Measurements from ENCODE around the gene NCOA5.
"Not testable (repeated sequence)": the region's sequence is repeated elsewhere in the genome, so short reads cannot be mapped to it uniquely, and the experiment has no call there.

NCOA5 gene

DNA sequence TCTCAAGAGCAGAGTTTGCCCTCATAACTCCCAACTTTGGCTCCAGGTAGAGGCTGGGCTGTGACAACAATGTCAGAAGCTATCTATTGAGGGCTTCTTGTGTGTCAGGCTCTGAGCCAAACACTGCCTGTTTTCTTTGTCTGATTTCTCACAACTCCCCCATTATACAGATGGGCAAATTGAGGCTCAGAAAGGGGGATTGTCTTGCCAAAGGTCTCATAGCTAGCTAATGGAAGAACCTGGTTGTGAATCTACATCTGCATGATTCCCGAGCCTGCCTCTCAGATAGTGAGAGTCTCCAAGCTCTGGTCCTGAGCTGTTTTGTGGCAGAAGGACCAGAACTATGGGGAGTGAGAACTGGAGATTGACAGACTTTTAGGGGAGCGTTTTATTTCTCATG is 29.8 kb upstream of the NCOA5 start:
- no peak for DNase-seq

DNA sequence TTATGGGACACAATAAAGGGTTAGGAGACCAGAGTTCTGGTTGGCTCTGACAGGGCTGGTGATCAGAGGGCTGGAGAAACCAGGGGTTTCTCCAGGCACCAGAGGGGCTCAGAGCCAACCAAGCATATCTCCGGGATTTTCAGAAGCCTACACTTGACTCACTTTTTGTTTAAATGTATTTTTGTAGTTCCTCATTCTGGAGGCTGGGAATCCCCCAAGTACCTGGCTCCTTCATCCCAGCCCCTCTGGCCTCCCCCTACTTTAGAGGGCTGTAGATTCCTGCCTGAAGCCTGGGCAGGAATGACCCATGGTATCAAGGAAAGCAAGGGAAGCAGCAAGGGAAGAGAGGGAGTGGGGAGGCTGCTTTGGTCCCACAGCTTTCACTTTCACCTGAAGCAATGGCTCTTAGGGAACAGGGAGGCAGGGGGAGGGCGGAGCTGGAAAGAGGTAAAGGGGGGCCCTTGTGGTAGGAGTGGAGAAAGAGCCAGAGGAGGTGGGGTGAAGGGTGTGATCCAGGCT is 29.3 kb upstream of the NCOA5 start:
- DNase-seq: no peak

DNA sequence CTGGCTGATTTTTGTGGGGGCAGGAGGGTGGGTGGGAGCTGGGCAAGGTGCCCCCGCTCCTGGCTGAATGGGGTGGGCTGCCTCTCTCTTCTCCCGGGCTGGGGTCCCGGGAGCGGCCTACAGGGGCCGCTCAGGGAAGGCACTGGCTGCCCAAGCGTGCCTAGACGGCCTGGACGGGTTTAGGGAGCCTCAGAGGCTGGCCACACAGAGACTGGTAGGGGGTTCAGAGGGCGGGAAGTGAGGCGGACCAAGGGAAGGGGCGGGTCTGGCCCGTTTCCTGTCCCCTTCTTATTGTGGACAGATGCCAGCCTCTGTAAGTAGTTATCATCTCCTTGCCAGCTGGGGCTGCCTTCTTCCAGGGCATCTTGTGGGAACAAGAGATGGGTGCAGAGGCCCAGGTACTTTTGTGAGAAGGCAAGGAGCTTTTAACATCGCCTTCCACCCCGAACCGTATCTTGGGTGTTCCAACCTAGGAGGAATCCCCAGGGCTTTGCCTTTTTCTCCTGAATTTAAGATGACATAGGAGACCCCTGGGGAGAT is 28.8 kb upstream of the NCOA5 start:
- DNase-seq: no peak

DNA sequence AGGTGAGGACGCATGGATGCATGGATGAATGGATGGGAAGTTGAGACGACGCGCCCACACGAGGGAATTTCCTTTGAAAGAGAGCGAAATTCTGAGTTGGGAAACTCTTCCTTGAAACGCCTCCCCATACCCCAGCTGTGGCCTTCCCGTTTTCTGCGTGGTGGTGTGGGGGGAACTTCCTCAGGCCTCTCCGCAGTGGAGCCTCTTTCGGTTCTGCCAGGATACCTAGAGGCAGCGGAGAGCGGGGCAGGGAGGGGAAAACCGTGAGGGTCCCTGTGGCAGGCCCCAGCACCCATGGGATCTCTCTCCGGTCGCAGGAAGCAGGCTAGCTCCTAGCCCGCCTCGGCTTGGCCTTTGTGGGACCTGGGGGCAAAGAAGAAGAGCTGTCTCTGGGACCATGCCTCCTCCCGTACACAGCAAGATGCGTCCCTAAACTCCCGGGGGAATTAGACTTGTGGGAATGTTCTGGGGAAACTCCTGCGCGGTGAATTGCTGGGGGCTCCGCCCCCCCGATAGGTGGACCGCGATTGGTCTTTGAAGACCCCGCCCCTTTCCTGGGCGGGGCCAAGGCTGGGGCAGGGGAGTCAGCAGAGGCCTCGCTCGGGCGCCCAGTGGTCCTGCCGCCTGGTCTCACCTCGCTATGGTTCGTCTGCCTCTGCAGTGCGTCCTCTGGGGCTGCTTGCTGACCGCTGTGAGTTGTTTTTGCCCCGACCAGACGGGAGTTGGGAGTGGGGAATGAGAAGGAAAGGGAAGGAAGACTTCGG is 28.1 kb upstream of the NCOA5 start, which contains the start of gene CD40:
Gene CD40, plus strand, starts transcription at position 611 of the 764 bp plus-strand sequence. Its CDS starts 30 bp downstream, at position 641.
- peak; percentile 32 for DNase-seq

DNA sequence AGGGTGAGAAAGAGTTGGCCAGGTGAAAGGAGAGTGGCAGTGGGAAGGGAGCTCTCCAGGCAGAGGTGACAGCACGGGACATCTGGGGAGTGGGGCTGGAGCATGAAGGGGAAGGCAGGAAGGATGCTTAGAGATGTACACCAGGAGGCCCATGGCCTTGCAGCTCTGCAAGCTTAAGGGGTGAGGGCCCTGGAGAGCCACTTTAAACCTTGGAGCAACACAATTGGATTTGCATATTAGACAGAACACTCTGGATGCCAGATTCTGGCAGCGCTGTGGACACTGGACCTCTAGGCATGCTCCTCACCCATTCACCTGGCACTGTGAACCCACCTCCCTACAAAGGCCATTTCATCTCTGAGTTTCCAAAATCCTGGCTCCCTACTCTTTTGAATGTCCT is 24.7 kb upstream of the NCOA5 start:
- DNase-seq: no peak

DNA sequence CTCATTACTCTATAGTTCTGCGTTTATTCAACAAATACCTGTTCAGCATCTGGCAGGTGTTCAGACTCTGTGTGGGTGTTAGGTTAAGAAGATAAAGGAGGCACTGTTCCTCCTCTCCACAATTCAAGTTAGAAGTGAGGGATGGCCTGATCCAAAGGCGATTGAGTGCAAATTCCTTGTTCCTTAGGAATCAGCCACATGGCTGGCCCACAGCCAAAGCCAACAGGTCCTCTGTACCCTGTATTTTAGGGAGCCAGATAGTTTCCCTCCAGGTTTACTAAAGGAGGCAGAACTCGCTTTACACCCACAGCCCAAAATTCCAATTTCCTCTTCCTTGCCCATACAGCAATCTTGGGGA is 23.3 kb upstream of the NCOA5 start:
- no peak for DNase-seq

DNA sequence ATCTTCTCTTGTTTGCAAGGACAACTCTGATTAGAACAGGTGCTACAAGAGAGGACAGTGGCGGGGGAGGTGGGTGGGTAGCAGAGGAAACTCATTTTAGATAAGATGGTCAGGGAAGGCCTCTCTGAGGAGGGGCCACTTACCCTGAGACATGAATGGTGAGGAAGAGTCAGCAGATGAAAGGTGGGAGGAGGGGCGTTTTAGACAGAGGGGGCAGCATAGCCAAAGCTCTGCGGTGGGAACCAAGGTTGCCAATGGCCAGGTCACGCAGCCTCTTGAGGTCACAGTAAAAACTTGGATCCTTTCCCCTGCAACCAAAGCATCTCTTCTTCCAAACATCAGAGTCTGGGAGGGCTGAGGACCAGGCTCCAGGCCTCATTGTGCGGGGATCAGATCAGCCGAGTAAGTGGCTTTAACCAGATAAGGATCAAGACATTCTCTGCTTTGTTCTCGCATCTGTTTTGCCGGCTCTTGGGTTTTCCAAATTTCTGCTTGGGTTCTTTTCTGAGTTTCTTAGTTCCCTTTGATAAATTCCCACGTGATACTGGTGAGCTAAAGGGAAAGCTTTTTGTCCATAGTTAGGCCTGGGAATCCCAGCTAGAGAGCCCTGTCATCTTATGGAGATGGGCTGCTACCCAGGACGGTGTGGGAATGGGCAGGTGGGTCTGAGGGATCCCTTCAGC is 22.8 kb upstream of the NCOA5 start:
- no peak for DNase-seq

DNA sequence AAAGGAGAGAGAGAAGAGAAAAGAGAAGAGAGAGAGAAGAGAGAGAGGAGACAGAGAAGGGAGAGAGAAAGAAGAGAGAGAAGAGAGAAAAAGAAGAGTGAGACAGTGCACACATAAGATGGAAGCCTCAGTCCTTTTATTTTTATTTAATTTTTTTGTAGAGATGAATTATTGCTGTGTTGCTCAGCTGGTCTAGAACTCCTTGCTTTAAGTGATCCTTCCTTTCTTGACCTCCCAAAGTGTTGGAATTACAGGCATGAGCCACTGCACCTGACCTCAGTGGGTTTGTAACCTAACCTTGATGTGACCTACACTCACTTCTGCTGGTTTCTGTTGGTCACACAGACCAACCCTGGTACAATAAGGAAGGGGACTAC is 22.1 kb upstream of the NCOA5 start:
- DNase-seq: no peak

DNA sequence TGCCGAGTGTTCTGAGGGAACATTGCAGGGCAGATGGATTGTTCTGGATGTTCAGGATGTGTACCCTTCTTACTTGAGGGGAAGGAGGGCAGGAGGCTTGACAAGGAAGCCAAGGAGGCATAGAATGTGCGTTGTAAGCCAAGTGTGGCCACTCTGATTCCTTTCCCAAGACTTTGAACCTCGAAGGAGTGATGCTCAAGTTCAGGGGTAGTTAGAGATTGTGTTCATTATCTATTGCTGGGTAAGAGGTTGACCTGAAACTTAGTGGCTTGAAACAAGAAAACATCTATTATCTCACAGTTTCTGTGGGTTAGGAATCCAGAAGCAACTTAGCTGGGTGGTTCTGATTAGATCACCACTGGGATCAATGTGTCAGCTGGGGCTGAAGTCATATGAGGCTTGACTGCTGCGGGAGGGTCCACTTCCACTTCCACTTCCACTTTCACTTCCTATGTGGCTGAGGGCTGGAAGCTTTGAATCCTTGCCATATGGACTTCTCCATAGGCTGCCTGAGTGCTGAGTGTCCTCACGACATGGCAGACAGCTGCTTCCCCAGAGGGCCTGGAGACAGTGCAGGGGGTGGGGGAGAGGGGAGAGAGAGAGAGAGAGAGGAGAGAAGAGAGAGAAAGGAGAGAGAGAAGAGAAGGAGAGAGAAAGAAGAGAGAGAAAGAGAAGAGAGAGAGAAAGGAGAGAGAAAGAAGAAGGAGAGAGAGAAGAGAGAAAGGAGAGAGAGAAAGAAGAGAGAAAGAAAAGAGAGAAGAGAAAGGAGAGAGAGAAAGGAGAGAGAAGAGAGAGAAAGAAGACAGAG is 21.5 kb upstream of the NCOA5 start:
- no peak for DNase-seq

DNA sequence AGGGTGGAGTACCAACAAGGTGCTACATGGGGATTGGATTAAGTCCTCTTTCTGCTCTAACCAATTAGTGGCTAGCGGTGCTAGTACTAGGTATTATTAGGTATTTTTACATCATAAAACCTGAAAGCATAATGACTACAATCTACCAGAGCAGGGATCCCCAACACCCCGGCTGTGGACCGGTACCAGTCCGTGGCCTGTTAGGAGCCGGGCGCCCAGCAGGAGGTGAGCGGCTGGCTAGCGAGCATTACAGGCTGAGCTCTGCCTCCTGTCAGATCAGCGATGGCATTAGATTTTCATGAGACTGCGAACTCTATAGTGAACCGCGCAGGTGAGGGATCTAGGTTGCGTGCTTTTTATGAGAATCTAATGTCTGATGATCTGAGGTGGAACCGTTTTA is 19.2 kb upstream of the NCOA5 start:
- DNase-seq: no peak

DNA sequence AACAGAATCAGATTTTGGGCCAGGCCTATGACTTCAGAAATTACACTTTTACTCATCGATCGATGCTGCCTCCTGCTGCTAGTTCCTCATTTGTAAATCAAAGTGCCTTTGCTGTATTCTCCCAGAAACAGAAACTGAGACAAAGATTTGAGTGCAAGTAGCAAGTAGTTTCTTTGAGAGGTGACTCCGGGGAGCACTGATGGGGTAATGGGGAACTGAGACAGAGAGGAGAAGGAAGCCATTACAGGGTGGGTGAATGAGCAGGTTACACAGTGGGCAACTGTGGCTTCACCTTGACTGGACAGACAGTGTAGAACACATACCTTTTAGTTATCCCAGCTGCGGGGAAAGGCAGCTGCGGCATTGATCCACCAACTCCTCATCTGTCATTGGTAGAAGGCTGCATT is 18.7 kb upstream of the NCOA5 start:
- DNase-seq: no peak

DNA sequence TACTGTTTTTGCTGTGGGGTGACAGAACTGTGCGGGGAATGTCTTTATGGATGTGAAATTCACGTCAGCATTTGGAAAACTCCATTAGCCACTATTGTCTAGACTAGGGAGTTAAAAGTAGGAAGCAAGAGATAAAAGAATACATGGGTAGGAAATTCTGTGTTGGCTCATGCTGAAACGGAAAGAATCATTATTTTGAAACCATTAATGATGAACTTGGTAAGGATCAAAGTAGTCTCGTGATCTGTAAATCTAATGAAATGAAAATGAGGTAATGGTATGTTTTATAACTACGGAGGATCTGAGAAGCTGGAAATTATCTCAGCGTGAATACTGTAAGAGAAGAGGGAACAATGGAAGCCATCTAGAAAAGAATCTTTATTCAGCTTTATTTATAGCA is 17.3 kb upstream of the NCOA5 start:
- DNase-seq: no peak

DNA sequence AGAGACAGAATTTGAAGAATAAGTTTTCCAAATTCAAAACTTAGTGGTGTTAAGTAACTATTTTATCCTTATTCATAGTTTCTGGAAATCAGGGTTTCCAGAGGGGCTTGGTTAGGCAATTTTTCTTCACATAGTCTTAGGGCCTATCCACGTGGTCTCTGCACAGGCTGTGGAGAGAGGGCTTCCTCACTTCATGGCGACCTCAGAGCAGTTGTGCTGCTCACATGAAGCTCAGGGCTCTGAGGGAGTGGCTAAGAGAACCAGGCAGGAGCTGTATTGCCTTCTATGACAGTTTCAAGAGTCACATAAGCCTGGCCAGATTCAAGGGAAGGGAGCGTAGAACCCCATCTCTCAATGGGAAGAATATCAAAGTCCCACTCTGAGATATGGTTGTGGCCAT is 14.5 kb upstream of the NCOA5 start:
- no peak for DNase-seq

DNA sequence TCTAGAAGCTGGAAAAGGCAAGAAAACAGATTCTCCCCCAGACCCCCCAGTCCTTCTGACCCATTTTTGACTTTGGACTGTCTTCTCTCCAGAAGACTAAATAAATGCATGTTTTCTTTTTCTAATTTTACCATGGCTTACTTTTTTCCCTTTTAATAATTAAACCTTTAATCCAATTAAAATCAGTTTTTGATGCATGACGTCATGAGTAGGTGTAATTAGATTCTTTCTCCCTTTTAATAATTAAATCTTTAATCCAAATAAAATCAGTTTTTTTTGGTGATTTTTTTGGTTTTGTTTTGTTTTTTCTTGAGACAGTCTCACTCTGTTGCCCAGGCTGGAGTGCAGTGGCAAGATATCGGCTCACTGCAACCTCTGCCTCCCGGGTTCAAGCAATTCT is 13.2 kb upstream of the NCOA5 start:
- no peak for DNase-seq

DNA sequence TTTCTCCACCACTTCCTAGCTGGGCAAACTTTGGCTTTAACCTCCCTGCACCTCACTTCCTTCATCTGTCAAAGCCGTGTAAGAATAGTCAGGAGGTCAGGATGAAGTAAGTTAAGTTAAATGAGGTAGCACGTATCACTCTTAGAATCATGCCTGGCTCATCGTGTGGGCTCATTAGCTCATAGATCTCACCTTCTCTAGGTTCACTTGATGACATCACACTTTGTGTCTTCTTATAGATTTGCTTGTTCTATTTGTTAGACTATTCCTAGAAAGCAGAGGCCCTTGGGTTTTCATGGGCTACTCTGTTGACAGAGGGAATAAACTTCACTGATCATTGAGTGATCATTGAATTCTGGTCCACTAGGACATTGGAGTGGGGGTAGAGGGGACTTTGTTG is 12.2 kb upstream of the NCOA5 start:
- DNase-seq: no peak

DNA sequence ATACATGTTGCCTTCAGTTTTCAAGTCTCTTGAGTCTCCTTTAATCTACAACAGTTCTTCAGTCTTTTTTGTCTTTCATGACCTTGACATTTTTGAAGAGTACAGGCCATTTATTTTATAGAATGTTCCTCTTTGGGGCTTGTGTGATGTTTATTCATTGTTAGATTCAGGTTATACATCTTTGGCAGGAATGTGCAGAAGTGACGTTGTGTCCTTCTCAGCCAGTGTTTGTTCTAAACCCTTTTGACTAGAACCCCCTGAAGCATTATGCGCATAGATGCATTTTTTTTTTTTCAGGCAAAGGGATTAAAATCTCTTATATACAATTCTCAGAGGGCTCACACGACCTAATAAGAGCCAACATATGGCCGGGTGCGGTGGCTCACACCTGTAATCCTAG is 11.2 kb upstream of the NCOA5 start:
- no peak for DNase-seq

DNA sequence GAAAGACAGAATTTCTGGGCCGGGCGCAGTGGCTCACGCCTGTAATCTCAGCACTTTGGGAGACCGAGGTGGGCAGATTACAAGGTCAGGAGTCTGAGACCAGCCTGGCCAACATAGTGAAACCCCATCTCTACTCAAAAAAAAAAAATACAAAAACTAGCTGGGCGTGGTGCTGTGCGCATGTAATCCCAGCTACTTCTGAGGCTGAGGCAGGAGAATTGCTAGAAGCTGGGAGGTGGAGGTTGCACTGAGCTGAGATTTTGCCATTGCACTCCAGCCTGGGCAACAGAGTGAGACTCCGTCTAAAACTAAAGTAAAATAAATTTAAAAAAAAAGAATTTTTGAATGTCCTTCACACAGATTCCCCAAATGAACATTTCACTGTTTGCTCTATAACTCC is 10.7 kb upstream of the NCOA5 start:
- not testable (repeated sequence) for DNase-seq

DNA sequence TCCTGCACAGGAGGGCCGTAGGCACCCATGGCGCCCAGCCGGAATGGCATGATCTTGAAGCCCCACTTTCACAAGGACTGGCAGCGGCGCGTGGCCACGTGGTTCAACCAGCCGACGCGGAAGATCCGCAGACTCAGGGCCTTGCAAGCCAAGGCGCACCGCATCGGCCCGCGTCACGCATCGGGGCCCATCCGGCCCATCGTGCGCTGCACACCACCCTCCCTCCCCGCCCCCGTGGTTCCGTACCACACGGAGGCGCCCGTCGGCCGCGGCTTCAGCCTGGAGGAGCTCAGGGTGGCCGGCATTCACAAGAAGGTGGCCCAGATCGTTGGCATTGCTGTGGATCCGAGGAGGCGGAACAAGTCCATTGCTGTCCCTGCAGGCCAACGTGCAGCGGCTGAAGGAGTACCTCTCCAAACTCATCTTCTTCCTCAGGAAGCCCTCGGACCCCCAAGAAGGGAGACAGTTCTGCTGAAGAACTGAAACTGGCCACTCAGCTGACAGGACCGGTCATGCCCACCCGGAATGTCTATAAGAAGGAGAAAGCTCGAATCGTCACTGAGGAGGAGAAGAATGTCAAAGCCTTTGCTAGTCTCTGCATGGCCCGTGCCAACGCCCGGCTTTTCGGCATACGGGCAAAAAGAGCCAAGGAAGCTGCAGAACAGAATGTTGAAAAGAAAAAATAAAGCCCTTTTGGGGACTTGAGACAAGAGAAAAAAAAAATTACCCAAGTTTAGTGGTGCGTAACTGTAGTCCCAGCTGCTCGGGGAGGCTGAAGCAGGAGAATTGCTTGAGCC is 9.9 kb upstream of the NCOA5 start:
- DNase-seq: no peak

DNA sequence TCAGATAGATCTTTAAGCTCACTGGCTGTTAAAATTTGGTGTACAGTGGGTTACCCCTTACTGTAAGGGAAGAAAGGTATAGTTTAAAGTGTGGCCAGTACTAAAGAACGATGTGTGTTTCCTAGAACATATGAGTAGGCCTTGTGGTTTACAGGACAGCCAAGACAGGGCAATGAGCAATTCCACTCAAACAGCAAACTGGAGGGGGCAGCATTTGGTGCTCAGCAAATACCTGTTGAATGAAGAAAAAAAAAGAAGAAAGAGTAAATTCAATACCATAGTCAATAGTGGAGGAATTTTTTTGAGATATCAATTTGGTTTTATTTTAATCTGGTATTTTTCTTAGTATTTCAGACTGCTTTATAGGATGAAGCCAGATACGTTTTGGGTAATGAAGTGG is 3.8 kb upstream of the NCOA5 start:
- no peak for DNase-seq

DNA sequence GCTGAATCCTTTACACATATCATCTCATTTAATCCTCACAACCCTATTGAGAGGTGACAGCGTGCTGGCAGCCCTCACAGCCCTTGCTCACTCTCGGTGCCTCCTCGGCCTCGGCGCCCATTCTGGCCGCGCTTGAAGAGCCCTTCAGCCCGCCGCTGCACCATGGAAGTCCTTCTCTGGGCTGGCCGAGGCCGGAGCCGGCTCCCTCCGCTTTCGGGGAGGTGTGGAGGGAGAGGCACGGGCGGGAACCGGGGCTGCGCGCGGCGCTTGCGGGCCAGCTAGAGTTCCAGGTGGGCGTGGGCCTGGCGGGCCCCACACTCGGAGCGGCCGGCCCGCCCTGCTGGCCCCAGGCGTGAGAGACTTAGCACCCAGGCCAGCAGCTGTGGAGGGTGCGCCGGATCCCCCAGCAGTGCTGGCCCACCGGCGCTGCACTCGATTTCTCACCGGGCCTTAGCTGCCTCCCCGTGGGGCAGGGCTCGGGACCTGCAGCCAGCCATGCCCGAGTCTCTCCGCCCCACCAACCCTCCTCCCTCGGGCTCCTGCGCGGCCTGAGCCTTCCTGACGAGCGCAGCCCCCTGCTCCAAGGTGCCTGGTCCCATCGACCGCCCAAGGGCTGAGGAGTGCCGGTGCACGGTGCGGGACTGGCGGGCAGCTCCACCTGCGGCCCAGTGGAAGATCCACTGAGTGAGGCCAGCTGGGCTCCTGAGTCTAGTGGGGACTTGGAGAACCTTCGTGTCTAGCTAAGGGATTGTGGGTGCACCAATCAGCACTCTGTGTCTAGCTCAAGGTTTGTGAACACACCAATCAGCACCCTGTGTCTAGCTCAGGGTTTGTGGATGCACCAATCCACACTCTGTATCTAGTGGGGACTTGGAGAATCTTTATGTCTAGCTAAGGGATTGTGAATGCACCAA is 2.1 kb upstream of the NCOA5 start:
- DNase-seq: not testable (repeated sequence)

DNA sequence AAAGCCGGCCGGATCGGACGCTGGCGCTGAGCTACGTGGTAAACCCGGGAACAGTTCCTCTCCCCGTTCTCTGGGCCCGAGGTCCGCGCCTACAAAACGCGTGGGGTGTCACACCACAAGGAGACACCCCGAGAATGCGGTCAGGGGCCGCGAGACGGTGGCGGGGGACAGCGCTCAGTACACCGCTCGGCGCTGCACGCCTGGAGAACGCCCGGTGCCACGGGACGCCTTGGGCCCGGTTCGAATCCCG is 670 bp downstream of the NCOA5 start:
- DNase-seq: no peak

Data from GF-D8 (cell line).